Activated CD4-positive, alpha-beta T cell treated with anti-CD3 and anti-CD28 coated beads for 36 hours (primary cell): ENCODE data around the gene CRP. TPM values are rescaled to one million over a fixed set of nuclear protein-coding genes. Genes with fewer than 3 reads are reported as not detected.
"Not testable (repeated sequence)": the region's sequence is repeated elsewhere in the genome, so short reads cannot be mapped to it uniquely, and the experiment has no call there.

Experiments used
- ATAC-seq: fragments of 200-7000 bp; cut with Tn5 transposase; one replicate; pipeline ENCODE4 v1.10.0; 2021; ENCODE audit warnings: mild to moderate bottlenecking, moderate library complexity
- CTCF ChIA-PET: fragments of 350-600 bp; sonication (Branson Sonifier 250); formaldehyde crosslinking; loops from one replicate; lab custom pipeline; 2021; ENCODE audit warnings: antibody characterized with exemption; lab: Charles Lee
- POLR2A ChIA-PET: fragments of 350-600 bp; sonication (Branson Sonifier 250); formaldehyde crosslinking; loops from one replicate; lab custom pipeline; 2021; ENCODE audit warnings: antibody characterized with exemption, inconsistent platforms; lab: Charles Lee
- DNase-seq: peaks from one replicate; pipeline ENCODE4 v3.0.0-alpha.2; 2020
- H3K27ac Mint-ChIP-seq: one replicate; pipeline ENCODE4 v1.8.0; 2021; ENCODE audit warnings: mixed read lengths
- H3K27me3 Mint-ChIP-seq: one replicate; pipeline ENCODE4 v1.8.0; 2021; ENCODE audit warnings: mixed read lengths
- H3K36me3 Mint-ChIP-seq: one replicate; pipeline ENCODE4 v1.8.0; 2021; ENCODE audit warnings: low read depth, mixed read lengths
- H3K4me1 Mint-ChIP-seq: one replicate; pipeline ENCODE4 v1.8.0; 2021; ENCODE audit warnings: mixed read lengths
- H3K4me3 Mint-ChIP-seq: one replicate; pipeline ENCODE4 v1.8.0; 2021; ENCODE audit warnings: mild to moderate bottlenecking, moderate library complexity, mixed read lengths
- H3K9me3 Mint-ChIP-seq: one replicate; pipeline ENCODE4 v1.8.0; 2021; ENCODE audit warnings: low read depth, mixed read lengths
- intact Hi-C, 2 experiments: fragments of 100-400 bp; cut with DNase I in 1 of 2; cut with micrococcal nuclease in 1 of 2; formaldehyde crosslinking; loops; one replicate each; pipeline versions ENCODE4 v1.14.2 to v1.15.1; 2022 to 2024; cut with DNase I, micrococcal nuclease
- total RNA-seq, 2 experiments: library from RNA; stranded (reverse); gene quantifications; one replicate each; pipeline ENCODE4 v1.2.3, GENCODE V29; 2021

Gene CRP
- total RNA-seq, 2 experiments from 2014 or later = not detected

DNA sequence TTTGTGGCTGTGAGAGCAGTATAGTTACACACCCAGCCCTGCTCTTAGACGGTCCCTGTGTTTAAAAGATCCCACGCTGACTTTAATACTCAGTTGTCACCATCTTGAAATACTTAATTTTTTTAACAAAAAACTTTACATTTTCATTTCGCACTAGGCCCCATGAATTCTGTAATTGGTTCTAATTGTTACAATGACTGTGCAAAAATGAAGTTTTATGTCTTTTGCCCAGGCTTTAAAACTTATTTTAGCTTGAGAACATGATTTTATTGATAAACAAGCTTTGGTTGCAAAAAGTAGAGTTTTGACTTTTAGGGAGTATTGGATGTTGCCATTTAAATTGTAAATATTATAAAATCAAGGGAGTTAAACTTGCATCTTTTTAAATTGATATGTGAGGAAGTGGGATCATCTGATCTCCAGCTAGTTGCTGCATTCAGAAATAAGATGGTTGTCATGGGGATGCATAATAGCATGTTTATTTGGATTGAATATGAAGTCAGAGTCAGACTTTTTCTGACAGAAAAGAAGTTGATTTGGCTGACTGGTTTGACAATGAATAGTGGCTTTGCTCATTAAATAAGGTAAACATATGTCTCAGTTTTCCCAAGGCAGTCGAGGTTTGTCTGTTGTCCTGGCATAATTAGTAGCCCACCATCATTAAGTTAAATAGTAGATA lies 23.0 kb upstream of the CRP start:
- Mint-ChIP-seq H3K27me3 (peaks cover 6% of the 10 kb centered on the region), H3K4me3 (no peak overlapping the region), H3K4me1 (no peaks in the 10 kb centered on the region), H3K36me3 (no peaks in the 10 kb centered on the region), H3K9me3 (no peaks in the 10 kb centered on the region), H3K27ac (no peak overlapping the region)
- DNase-seq (no peak), ATAC-seq (no peak)
- POLR2A ChIA-PET = no interaction called here
- intact Hi-C loops = no loop called here
- CTCF ChIA-PET = no interaction called here

DNA sequence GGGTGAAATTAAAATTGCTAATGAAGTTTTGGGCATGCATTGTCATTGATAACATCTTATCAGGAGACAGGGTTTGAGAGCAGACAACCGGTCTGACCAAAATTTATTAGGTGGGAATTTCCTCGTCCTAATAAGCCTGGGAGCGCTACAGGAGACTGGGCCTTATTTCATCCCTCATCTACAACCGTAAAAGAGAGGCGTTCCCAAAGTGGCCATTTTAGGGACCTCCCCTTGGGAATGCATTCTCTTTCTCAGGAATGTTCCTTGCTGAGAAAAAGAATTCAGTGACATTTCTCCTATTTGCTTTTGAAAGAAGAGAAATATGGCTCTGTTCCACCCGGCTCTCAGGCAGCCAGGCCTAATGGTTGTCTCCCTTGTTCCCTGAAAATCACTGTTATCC lies 8.8 kb upstream of the CRP start:
- H3K4me1 Mint-ChIP-seq = not testable (repeated sequence)

DNA sequence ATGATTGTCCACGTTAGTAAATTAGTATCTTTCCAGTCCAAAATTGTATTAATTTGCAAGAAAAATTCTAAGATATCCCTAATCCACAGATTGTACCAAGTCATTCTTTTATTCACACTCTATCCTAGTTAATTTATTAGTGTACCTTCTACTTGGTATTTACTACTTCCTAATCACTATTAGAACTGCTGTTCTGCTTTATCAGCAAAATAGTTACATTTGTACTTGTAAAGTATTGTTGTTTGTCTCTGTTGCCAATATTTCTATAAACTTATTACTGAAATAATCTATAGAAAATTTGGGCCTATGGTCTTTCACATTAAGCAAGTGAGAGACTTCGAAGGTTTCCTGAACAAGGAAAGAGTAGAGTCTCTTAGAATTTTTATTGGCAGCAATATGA lies 5.6 kb upstream of the CRP start:
- H3K36me3 Mint-ChIP-seq = no peaks in the 10 kb centered on the region
- ChIA-PET CTCF (no interaction called here), POLR2A (no interaction called here)
- H3K27me3 Mint-ChIP-seq = peaks cover 17% of the 10 kb centered on the region
- DNase-seq (no peak), ATAC-seq (no peak)
- H3K4me3 Mint-ChIP-seq = no peak overlapping the region
- peaks cover 31% of the 10 kb centered on the region for H3K9me3 Mint-ChIP-seq
- intact Hi-C loops = no loop called here
- no peaks in the 10 kb centered on the region for H3K4me1 Mint-ChIP-seq
- H3K27ac Mint-ChIP-seq = no peak overlapping the region

More for the DNA sequence above, 8.8 kb upstream of the CRP start:
- H3K4me3 Mint-ChIP-seq, intact Hi-C loops, H3K36me3 Mint-ChIP-seq, H3K27ac Mint-ChIP-seq, ATAC-seq, POLR2A ChIA-PET, DNase-seq, CTCF ChIA-PET: not testable (repeated sequence)
- Mint-ChIP-seq H3K9me3 (peaks cover 25% of the 10 kb centered on the region), H3K27me3 (peaks cover 16% of the 10 kb centered on the region)

DNA sequence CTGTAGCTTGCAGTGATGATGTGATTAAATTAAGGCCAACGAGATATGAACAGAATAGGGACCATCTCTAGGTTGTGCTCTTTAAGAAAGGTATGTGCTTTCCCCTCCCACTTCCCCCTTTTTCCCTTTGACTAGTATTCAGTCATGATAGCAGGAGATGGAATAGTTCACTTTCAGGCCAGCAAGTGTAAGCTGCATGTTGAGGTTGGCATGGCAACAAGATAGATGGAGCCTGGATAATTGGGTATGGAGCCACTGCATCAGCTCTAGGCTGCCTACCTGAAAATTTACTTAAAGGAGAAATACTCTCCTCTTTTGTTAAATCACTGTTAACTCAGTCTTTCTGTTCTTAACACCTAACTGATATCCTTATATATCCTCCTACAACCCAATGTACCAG lies 1.5 kb upstream of the CRP start:
- Mint-ChIP-seq H3K27me3 (peaks cover 21% of the 10 kb centered on the region), H3K9me3 (peaks cover 13% of the 10 kb centered on the region), H3K4me1 (no peaks in the 10 kb centered on the region), H3K4me3 (no peak overlapping the region), H3K36me3 (no peaks in the 10 kb centered on the region), H3K27ac (no peak overlapping the region)
- intact Hi-C loops = no loop called here
- DNase-seq (no peak), ATAC-seq (no peak)
- ChIA-PET POLR2A (no interaction called here), CTCF (interaction anchor here (0.7 kb wide), 1 partner anchor 30 kb away, joined by 3 read pairs; no protein-coding TSS in a partner anchor)

DNA sequence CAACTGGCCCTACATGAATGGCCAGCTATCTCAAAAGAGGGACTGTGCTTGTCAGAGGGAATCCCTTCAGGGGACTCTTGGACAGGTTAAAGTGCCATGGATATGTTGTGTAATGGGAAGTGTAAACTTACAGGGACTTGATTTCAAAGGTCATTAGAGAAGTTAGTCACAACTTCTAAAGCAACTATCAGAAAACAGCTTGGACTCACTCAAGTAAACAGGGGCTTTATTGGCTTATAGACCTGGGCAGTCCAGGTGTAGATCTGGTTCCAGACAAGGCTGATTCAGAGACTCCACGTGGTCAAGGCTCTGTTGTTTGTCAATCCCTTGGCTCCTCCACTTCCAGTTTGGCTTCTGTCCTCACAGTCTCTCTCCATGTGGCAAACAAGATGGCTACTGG lies 2.3 kb downstream of the CRP start:
- intact Hi-C loops = no loop called here
- CTCF ChIA-PET = no interaction called here
- Mint-ChIP-seq H3K27me3 (peaks cover 5% of the 10 kb centered on the region), H3K4me1 (no peaks in the 10 kb centered on the region), H3K36me3 (no peaks in the 10 kb centered on the region), H3K4me3 (no peak overlapping the region), H3K27ac (no peak overlapping the region), H3K9me3 (no peaks in the 10 kb centered on the region)
- ATAC-seq (no peak), DNase-seq (no peak)
- POLR2A ChIA-PET = no interaction called here

DNA sequence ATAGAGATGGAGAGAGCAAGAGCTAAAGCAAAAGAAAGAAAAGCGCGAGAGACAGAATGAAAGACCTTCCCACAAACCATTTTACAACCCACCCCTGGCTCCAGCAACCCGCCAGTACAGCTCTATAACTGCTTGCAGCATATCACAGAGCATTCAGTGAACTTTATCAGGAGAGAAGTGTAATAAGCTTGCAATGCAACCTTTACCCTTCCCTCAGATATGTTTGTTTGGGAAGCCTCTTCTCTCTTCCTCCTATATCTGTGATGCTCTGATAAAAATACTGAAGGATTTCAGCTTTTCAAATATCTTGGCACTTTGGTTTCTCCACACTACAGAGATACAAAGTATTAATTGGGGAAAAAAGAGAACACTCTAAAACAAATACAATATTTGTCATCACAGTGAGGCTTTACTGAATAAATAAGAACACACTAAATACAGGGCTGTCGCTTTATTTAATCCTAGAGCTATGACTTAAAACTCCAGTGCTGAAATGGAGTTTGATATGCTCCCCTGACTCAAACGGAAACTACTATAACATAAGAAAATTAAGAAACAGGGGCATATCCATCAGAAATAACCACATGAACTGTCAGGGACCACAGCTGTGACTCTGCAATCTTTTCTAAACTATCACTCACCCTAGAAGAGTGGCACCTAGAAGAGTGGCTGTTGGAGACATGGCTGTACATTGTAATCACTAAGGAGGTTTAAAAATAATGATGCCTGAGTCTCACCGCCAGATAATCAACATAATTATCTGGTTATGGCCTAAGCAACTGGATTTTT lies 6.7 kb downstream of the CRP start:
- Mint-ChIP-seq H3K4me3 (no peak overlapping the region), H3K9me3 (no peaks in the 10 kb centered on the region), H3K27ac (no peak overlapping the region), H3K36me3 (no peaks in the 10 kb centered on the region), H3K27me3 (peaks cover 4% of the 10 kb centered on the region), H3K4me1 (no peaks in the 10 kb centered on the region)
- intact Hi-C loops = no loop called here
- CTCF ChIA-PET = interaction anchor here (1.1 kb wide), 1 partner anchor 185 kb away, joined by 4 read pairs; no protein-coding TSS in a partner anchor
- POLR2A ChIA-PET = no interaction called here
- no peak for ATAC-seq
- no peak for DNase-seq

DNA sequence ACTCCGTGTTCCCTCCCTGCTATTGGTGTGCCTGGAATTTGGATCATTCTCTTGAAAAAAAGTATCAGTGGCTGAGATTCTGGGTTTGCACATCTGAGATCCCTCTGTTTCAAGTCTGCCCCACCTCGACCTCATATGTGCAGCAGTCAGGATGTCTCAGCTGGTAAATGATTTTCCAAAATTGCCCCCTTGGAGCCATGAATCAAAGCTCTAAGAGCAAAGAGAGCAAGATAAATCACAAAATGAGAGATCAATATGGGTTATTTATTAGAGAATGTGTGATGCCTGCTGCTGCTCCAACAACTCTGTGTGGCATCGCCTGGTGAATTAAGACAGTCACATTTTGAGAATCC lies 8.5 kb downstream of the CRP start:
- POLR2A ChIA-PET = no interaction called here

DNA sequence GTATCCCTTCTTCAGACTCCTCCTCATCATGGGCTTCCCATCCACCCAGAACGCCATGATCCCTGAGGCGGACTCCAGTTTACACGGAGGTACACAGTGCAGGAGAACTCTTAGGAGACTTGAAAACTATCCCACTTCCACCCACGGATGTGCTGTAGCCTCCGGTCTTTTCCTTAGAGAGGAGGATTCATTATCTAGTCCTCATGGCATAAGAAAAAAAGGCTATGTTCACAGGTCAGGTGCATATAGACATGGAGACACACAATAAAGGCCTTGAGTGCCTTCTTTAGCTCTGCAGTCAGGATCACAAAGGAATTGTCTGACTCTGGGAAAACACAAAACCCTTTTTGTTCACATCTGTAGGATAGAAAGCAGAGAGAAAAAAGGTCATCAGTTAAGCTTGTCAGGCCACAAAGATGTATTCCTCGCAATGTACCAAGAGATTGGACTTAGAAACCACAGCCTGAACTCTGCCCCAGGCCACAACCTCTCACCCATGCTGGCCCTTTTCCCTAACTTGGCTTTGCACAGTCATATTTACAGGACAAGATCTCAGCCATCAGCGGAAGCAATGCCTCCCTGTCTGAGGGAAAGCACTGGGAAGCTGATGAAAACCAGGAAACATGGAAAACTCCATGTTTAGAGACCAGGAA lies 9.0 kb downstream of the CRP start:
- Mint-ChIP-seq H3K4me1 (no peaks in the 10 kb centered on the region), H3K9me3 (no peaks in the 10 kb centered on the region), H3K36me3 (no peaks in the 10 kb centered on the region), H3K27me3 (peaks cover 2% of the 10 kb centered on the region), H3K27ac (no peak overlapping the region), H3K4me3 (no peak overlapping the region)
- ATAC-seq = no peak
- intact Hi-C loops = no loop called here
- no peak for DNase-seq
- ChIA-PET CTCF (no interaction called here), POLR2A (no interaction called here)

More for the DNA sequence above, 8.5 kb downstream of the CRP start:
- Mint-ChIP-seq H3K27ac (no peak overlapping the region), H3K4me1 (no peaks in the 10 kb centered on the region), H3K9me3 (no peaks in the 10 kb centered on the region), H3K36me3 (no peaks in the 10 kb centered on the region), H3K27me3 (peaks cover 2% of the 10 kb centered on the region), H3K4me3 (no peak overlapping the region)
- intact Hi-C loops = no loop called here
- CTCF ChIA-PET = no interaction called here
- DNase-seq = no peak
- ATAC-seq = no peak

DNA sequence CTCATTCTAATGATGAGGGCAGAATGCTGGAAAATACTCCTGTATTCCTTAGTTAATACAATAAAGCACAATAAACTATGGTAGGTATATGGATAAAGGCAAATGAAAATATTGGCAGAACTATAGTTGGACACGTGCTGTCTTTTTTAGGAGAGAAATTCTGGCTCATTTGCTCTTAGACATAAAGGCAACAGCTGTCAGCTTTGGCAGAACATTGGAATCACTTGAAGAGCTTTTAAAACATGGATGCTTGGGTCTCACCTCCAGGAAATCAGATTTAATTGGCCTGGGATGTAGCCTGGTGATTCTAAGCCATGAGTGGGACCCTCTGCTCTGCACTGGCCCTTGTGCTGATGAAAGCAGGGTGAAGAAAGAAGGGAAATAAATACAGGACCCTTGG lies 9.9 kb downstream of the CRP start:
- intact Hi-C loops = no loop called here
- CTCF ChIA-PET = interaction anchor here (0.6 kb wide), 1 partner anchor 279 kb away, joined by 3 read pairs; no protein-coding TSS in a partner anchor
- Mint-ChIP-seq H3K27ac (no peak overlapping the region), H3K27me3 (peaks cover 4% of the 10 kb centered on the region), H3K36me3 (no peaks in the 10 kb centered on the region), H3K4me1 (no peaks in the 10 kb centered on the region), H3K4me3 (no peak overlapping the region), H3K9me3 (no peaks in the 10 kb centered on the region)
- POLR2A ChIA-PET = no interaction called here
- DNase-seq = no peak
- ATAC-seq = no peak

DNA sequence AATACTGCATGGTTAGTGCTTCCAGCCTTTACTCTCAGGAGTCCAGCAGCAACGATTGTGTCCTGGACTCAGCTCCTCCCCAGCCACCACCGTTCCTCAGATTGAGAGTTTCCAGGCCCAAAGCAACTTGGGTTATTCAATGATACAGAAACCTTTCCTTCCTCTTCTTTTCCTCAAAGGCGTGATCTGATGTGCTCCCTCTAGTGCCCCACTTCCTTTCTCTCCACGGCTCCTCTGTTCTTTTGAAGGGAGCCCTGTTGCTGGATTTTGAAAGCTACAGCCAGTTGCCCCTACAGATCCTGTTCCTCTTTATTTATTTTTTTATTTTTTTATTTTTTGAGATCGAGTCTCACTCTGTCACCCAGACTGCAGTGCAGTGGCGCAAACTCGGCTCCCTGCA lies 14.1 kb downstream of the CRP start:
- H3K9me3 Mint-ChIP-seq = no peaks in the 10 kb centered on the region

DNA sequence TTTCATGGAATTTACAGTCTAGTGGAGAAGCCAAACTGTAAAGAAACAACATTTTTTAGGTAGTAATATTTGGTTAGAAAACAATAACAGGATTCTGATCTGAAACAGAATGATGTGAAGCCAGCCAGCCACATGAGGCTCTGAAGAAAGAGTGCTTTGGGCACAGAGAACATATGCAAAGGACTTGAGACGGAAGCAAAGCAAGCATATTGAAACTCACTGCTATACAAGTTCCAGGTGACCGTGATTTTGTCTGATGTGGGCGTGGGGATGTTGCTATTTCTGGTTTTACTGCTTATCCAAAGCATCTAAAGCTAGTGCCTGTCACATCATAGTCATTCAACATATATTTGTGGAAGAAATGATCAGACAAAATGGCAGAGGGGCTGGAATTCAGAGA lies 14.7 kb downstream of the CRP start:
- intact Hi-C loops = no loop called here
- Mint-ChIP-seq H3K36me3 (no peaks in the 10 kb centered on the region), H3K9me3 (no peaks in the 10 kb centered on the region), H3K27ac (no peak overlapping the region), H3K4me1 (no peaks in the 10 kb centered on the region), H3K4me3 (no peak overlapping the region), H3K27me3 (peaks cover 9% of the 10 kb centered on the region)
- ATAC-seq (no peak), DNase-seq (no peak)
- ChIA-PET POLR2A (no interaction called here), CTCF (no interaction called here)

More for the DNA sequence above, 14.1 kb downstream of the CRP start:
- POLR2A ChIA-PET = no interaction called here
- Mint-ChIP-seq H3K27ac (no peak overlapping the region), H3K36me3 (no peaks in the 10 kb centered on the region), H3K4me1 (no peaks in the 10 kb centered on the region), H3K4me3 (no peak overlapping the region), H3K27me3 (peaks cover 6% of the 10 kb centered on the region)
- DNase-seq (no peak), ATAC-seq (no peak)
- CTCF ChIA-PET = no interaction called here
- intact Hi-C loops = no loop called here

DNA sequence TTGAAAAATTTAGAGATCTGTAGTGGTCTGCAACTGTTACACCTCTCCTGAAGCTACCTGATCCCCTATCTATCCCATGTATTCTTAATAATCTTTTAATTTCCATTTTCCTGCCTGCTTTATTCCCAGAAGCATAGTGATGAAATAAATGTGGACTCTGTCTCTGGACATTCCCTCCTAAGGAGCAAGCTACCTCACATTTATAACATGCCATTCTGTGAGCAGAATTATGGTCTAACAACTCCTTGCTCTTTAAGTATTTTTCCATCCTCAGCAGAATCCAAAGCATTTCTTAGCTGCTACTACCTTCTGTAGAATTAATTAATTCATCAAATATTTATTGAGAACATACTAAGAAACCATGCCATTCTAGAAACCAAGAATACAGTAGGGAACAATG lies 15.1 kb downstream of the CRP start:
- Mint-ChIP-seq H3K4me3 (no peak overlapping the region), H3K27me3 (peaks cover 10% of the 10 kb centered on the region), H3K36me3 (no peaks in the 10 kb centered on the region), H3K27ac (no peak overlapping the region), H3K9me3 (no peaks in the 10 kb centered on the region), H3K4me1 (no peaks in the 10 kb centered on the region)
- intact Hi-C loops = no loop called here
- ChIA-PET POLR2A (no interaction called here), CTCF (no interaction called here)
- ATAC-seq (no peak), DNase-seq (no peak)
